ENCODE results near the gene OR1G1.
"Not testable (repeated sequence)": the region's sequence is repeated elsewhere in the genome, so short reads cannot be mapped to it uniquely, and the experiment has no call there.

The OR1G1 gene

GRCh38 chr17:3127451-3127850, at the start of gene OR1G1:
TSS of gene OR1G1 (minus strand) at chr17:3127551. CDS start at chr17:3127551, 0 bp downstream.
- no peak for DNase-seq

GRCh38 chr17:3167574-3167973, 40.2 kb upstream of the OR1G1 start:
- DNase-seq, result no peak

DNA sequence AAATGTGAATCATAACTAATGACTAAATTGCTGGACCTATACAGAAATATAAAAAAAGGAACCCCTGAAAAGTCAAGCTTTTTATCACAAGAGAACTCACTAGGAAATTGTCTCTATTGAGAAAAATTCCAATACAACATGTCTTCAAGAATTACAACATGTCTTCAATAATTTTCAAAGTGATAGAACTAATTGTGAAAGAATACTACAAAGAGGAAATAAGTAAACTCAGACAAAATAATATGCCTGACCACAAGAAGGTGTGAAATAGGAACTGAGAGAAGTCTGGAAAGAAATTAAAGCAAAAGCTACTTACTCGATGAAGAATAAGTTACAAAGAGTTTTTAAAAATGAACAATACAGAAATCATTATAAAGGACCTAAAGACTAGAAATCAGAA, 29.9 kb upstream of the OR1G1 start:
- no peak for DNase-seq

- DNase-seq, result not testable (repeated sequence)
These were observed 10.1 kb upstream of the OR1G1 start for GRCh38 chr17:3137494-3137893.

GRCh38 chr17:3104322-3104721, 23.0 kb downstream of the OR1G1 start, which contains the start of gene OR1D2:
TSS of gene OR1D2 (minus strand) at chr17:3104422. CDS start at chr17:3092996, 11,426 bp downstream.
- DNase-seq, result no peak
